Stimulated activated CD4-positive, alpha-beta T cell treated with anti-CD3 and anti-CD28 coated beads, Interleukin-15, amount 100 ng/mL, for 1 hour (primary cell): ENCODE data around the gene OR13J1.
"Not testable (repeated sequence)": the region's sequence is repeated elsewhere in the genome, so short reads cannot be mapped to it uniquely, and the experiment has no call there.

Experiments
- DNase-seq, 2 donors: peaks; one replicate each; pipeline ENCODE4 v3.0.0-alpha.2; 2020; ENCODE audit warnings: low read depth in 1 of 2, low spot score in 1 of 2

OR13J1 gene

DNA sequence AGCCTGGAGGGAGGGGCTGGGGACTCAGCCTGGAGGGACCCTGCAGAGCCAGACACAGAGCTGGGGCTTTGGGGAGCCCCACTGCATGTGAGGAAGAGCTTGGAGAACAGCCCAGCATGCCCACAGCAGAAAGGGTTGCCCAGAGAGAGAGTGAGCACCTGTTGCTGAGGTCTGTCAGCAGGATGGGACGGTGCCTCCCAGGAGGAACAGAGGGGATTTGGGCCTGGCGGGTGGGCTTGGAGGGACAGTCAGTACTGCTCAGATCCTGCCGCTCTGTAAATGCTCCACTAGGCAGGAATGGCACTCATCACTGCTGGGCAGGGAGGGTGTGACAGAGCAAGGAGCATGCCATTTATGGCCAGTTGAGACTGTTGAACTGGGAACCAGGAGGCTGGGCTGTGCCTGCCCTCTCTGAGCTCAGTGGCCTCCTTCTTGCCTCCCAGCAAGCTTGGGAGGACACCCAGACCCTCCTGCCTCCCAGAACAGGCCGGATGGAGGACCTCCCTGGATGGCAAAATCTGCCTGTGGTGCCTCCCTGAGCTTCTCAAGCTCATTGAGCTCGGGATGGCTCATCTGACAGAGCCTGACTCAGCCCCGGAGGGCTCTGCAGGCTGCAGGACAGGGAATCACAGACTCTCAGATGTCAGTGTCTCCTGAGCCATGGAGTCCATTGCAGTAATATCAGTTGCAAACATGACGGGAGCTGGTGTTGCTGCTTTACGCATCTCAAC, 35.0 kb upstream of the OR13J1 start:
- DNase-seq = no peak

GRCh38 chr9:35904338-35904737, 34.1 kb upstream of the OR13J1 start:
- DNase-seq = no peak

- no peak for DNase-seq
These were observed 32.8 kb upstream of the OR13J1 start for GRCh38 chr9:35903049-35903448.

DNA sequence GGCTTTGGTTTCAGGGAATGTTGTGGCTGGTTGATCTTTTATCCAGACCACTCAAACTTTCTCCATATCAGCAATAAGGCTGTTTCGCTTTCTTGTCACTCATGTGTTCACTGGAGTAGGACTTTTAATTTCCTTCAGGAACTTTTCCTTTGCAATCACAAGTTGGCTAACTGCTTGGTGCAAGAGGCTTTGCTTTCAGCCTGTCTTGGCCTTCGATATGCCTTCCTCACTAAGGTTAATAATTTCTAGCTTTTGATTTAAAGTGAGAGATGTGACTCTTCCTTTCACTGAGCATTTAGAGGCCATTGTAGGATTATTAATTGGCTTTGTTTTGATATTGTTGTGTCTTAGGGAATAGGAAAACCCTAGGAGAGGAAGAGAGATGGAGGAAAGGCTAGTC, 28.8 kb upstream of the OR13J1 start:
- DNase-seq = no peak

- no peak for DNase-seq
These were observed 28.1 kb upstream of the OR13J1 start for GRCh38 chr9:35898337-35898736.

DNA sequence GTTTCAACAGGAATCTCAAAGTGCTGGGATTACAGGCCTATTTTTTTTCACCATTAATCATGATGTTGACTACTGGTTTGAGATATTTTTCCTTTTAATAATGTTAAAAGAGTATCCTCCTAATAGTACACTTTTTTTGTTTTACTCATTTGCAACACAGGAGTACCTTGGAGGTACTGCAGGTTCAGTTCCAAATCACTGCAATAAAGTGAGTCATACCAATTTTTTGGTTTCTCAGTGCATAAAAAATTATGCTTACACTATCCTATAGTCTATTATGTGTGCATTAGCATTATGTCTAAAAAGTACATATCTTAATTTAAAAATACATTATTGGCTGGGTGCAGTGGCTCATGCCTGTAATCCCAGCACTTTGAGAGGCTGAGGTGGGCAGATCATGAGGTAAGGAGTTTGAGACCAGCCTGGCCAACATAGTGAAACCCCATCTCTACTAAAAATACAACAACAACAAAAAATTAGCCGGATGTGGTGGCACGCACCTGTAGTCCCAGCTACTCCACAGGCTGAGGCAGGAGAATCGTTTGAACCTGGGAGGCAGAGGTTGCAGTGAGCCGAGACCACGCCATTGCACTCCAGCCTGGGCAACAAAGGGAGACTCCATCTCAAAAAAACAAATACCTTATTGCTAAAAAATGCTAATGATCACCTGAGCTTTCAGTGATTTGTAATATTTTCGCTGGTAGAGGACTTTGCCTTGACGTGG, 27.3 kb upstream of the OR13J1 start:
- DNase-seq = not testable (repeated sequence)

DNA sequence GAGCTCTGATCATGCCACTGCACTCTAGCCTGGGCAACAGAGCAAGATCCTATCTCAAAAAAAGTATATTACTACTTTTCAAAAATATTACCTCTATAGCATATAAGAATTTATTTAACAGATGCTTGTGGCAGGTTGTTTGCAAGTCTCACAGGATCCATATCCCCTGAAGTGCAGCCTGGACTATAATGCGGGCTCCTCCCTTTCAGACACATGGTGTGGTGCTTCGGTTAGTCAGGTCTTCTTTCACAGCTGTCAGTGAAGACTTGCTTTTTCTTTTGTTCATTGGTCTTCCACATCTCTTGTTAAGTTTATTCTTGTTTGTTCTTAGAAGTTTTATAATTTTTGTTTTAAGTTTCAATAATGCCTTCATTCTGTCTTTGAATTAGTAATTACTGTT, 26.4 kb upstream of the OR13J1 start:
- DNase-seq = no peak

GRCh38 chr9:35892051-35892450, 21.9 kb upstream of the OR13J1 start:
- no peak for DNase-seq

GRCh38 chr9:35891646-35892045, 21.4 kb upstream of the OR13J1 start:
- no peak for DNase-seq

- not testable (repeated sequence) for DNase-seq
These were observed 14.7 kb upstream of the OR13J1 start for GRCh38 chr9:35884908-35885307.

DNA sequence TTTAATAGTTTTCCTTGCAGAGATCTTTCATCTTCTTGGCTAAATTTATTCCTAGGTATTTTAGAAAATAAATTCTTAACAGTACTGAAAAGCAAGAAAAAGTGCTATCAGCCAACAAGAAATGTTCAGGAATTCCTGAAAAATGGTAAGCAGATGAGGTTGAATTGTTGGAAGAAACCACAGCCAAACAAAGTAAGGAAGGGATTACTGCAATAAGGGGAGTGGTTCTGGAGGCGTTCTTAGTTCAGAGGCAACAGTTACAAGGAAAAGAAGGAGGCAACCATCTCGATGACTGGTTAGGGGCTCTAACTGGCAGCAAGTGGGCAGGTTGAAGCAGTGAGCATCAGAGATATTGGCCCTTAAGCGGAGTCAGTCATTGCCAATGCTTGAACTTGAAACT, 12.8 kb upstream of the OR13J1 start:
- no peak for DNase-seq

- DNase-seq = peak; percentile 64 to 75
These were observed 12.2 kb upstream of the OR13J1 start for GRCh38 chr9:35882263-35882848.

- no peak for DNase-seq
These were observed 2.3 kb upstream of the OR13J1 start for GRCh38 chr9:35872505-35872904.

DNA sequence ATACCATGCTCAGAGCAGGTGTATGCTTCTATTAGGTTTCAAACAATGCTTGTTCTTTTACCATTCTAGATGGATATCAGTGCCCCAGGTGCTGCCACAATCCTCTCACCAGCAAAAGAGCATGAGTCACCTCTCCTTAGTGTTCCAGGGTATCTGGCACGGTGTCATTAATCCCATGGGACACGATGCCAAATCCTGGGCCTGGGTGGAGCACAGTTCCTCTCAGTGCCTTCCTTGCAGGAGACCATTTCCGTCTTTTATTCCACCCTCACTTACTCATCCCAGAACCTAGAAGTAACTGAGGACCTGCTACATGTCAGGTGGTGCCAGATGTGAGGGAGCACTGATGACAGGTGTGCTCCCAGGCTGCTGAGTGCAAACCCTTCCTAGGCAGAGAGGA, 1.3 kb upstream of the OR13J1 start:
- no peak for DNase-seq

DNA sequence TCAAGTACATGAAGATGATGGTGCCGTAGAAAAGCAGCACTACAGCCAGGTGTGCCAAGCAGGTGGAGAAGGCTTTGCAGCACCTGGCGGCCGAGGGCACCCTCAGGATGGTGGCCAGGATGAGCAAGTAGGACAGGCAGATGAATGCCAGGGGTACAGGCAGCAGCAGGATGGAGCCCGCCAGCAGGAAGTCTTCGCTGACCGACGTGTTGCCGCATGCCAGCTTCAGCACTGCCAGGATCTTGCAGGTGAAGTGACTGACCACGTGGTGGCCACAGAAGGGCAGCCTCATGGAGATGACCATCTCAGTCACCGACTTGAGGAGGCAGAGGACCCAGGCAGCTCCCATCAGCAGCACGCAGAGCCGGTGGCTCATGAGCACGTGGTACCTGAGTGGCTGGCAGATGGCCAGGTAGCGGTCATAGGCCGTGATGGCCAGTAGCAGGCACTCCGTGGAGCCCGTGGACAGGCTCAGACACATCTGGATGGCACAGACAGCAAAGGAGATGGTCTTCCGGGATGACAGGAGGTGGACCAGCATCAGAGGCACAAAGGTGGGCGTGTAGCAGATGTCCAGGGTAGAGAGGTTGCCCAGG, 482 bp downstream of the OR13J1 start:
- DNase-seq = no peak

DNA sequence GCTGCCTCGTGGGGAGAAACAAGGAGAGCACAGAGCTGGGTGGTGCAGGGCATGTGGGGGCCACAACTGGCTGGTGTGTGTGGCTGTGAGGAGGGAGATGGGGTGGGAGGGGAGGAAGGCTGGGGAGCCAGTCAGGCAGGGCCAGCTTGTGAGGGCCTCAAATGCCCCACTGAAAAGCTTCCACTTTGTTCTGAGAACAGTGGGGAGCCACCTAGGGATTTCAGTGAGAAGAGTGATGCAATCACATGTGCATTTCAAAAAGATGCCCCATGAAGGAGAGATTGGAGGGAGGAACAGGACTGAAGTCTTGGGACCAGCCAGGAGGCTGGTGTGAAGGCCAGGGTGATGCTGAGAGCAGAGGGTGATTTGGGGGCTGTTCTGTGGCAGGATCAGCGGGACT, 1.3 kb downstream of the OR13J1 start:
- DNase-seq = no peak

DNA sequence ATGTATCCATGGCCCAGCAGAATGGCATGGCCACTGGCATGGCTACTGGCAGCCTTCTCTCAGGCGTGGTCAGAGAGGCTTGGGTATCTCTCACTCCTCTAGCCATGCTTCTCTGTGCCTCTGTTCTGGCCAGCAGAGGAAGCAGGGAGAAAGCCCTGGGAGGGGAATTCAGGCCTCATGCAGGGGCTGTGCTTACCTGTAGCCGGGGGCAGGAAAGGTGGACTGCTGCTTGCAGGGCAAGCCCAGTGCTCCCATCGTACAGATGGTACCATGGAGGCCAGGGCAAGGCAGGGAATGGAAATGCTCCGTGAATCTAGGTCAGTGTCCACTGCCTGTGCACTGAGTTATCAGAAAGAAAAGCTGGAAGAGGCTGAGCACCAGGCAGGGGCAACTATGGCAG, 2.7 kb downstream of the OR13J1 start:
- no peak for DNase-seq

GRCh38 chr9:35864695-35865255, 5.4 kb downstream of the OR13J1 start:
- DNase-seq = no peak

GRCh38 chr9:35863583-35863982, 6.6 kb downstream of the OR13J1 start:
- no peak for DNase-seq

DNA sequence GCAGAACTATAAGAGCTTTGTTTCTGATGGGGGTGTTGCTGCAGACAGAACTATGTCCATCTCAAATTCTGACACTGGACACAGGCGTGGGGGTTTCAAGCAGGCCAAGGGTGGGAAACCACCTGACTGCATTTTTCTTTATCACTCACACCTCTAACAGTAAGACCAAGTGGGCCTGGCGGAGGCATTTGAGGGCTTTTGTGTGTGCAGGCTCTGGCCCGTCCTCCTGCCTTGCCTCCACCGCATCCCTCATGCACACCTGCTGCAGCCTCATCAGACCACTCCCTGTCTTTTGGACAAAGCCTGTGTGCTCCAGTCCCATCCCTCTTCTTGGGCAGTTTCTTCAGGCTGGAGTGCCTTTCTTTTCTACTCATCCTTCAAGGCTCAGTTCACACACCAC, 7.9 kb downstream of the OR13J1 start:
- DNase-seq = no peak

DNA sequence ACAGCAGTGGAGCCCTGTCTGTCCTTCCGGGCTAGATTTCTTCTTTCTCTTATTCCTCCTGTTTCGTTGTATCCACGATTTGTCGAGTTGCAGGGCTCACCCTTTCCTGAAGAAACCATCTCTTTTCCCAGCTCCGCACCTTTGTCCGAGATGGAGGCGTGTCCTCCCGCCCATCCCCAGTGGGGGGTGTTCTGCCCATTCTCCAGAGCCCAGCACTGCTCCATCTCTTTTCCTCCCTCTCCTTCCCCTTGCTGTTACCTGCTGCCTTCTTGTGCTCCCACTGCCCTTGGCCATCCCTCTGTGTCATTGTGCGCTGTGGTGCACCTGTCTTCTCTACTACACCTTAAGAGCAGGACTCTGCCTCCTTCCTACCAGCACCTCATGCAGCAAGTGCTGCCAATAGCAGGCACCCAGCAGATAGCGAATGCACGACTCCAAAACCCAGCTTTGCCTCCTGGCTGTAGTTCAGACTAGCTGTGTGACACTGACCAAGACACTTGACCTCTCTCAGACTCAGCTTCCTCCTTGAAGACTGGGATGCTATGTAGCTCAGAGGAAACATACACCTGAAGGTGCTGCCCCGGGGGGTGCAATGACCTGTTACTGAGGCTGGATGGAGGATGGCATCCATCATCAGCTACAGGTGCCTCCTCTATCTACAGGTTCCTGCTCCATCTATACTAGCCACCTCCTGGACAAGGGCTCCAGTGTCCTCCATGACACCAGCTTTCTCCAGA, 8.9 kb downstream of the OR13J1 start:
- no peak for DNase-seq
